HepG2 (cell line): ENCODE data around the gene DSTN. TPM values are rescaled to one million over a fixed set of nuclear protein-coding genes. Genes with fewer than 3 reads are reported as not detected.

Experiments
- ATF7-NPFF ChIP-seq: sonication (generic); formaldehyde crosslinking; IDR thresholded peaks from 2 replicates; pipeline ENCODE4 v1.8.1; 2023; ENCODE audit warnings: mild to moderate bottlenecking, low read depth, missing genetic modification reagents, moderate library complexity
- KDM6A ChIP-seq: IDR thresholded peaks from 2 replicates; pipeline ENCODE4 v1.6.1; 2016; ENCODE audit warnings: low read depth
- NFE2 ChIP-seq: sonication (generic); formaldehyde crosslinking; IDR thresholded peaks from 2 replicates; pipeline ENCODE4 v1.4.0; 2020; ENCODE audit warnings: missing genetic modification reagents
- SP140L ChIP-seq: sonication (generic); formaldehyde crosslinking; IDR thresholded peaks from 2 replicates; pipeline ENCODE4 v1.4.0; 2020; ENCODE audit warnings: missing genetic modification reagents, borderline replicate concordance
- ZBTB7B ChIP-seq: sonication (generic); formaldehyde crosslinking; IDR thresholded peaks from 2 replicates; pipeline ENCODE4 v1.4.0; 2020; ENCODE audit warnings: missing genetic modification reagents
- ZKSCAN1 ChIP-seq: fragments of 150-350 bp; IDR thresholded peaks from 2 replicates; pipeline ENCODE4 v1.6.1; 2014; ENCODE audit warnings: low read length
- ZNF230 ChIP-seq: sonication (generic); formaldehyde crosslinking; IDR thresholded peaks from 2 replicates; pipeline ENCODE4 v1.4.0; 2020; ENCODE audit warnings: mild to moderate bottlenecking, missing genetic modification reagents
- ZNF329 ChIP-seq: sonication (generic); formaldehyde crosslinking; IDR thresholded peaks from 2 replicates; pipeline ENCODE4 v1.9.0; 2021; ENCODE audit warnings: low read depth, mild to moderate bottlenecking, missing genetic modification reagents
- ZNF335 ChIP-seq: sonication (generic); formaldehyde crosslinking; IDR thresholded peaks from 2 replicates; pipeline ENCODE4 v1.4.0; 2020; ENCODE audit warnings: missing genetic modification reagents
- ZNF530 ChIP-seq: sonication (generic); formaldehyde crosslinking; IDR thresholded peaks from 2 replicates; pipeline ENCODE4 v1.5.0; 2020; ENCODE audit warnings: low read depth, mild to moderate bottlenecking, missing genetic modification reagents
- ZNF644 ChIP-seq: IDR thresholded peaks from 2 replicates; pipeline ENCODE4 v1.6.1; 2016; ENCODE audit warnings: low read depth
- ZNF713 ChIP-seq: sonication (generic); formaldehyde crosslinking; IDR thresholded peaks from 2 replicates; pipeline ENCODE4 v1.4.0; 2020; ENCODE audit warnings: mild to moderate bottlenecking, missing genetic modification reagents
- polyA plus RNA-seq, 8 experiments: library from polyadenylated mRNA; depleted of rRNA in 3 of 8; stranded (reverse) in 7 of 8; unstranded in 1 of 8; fragments of >200 nt; fragmentation: Illumina TruSeq in 4 of 8; extraction: Trizol in 4 of 8; gene quantifications; 2 replicates each; pipeline versions ENCODE4 v1.2.1 to v1.2.3, GENCODE V29; 2011 to 2016; ENCODE audit warnings: low read depth in 4 of 8, missing spikeins in 1 of 8, mixed read lengths in 1 of 8; ENCODE audit not compliant: insufficient read depth in 1 of 8
- total RNA-seq, 5 experiments: library from RNA; depleted of rRNA; stranded (reverse); fragments of >200 nt; fragmentation: Illumina TruSeq; extraction: Trizol; gene quantifications; 2 replicates each; pipeline ENCODE4 v1.2.3, GENCODE V29; 2016; ENCODE audit warnings: low read depth in 1 of 5
- TF ChIP-seq, protein P1 (sequence below), 2 experiments: fragments of 450-650 bp in 1 of 2; sonication (generic) in 1 of 2; formaldehyde crosslinking in 1 of 2; IDR thresholded peaks; 2 replicates each; pipeline versions ENCODE4 v1.6.1 to v1.8.0; 2016 to 2022; ENCODE audit warnings: antibody characterized with exemption in 1 of 2, mild to moderate bottlenecking in 1 of 2, missing genetic modification reagents in 1 of 2
- TF ChIP-seq, protein P2 (sequence below): sonication (generic); formaldehyde crosslinking; conservative IDR thresholded peaks from 2 replicates; pipeline ENCODE4 v1.4.0; 2020; ENCODE audit warnings: mild to moderate bottlenecking, missing genetic modification reagents, moderate library complexity
- TF ChIP-seq, protein P3 (sequence below): sonication (generic); formaldehyde crosslinking; IDR thresholded peaks from 2 replicates; pipeline ENCODE4 v1.5.0; 2020; ENCODE audit warnings: mild to moderate bottlenecking, missing genetic modification reagents

The DSTN gene
- total and polyA plus RNA-seq, 2 of the 13 experiments (the other 11 are each of a cell fraction or from before 2014, with no cell fraction given) = 27.6 to 106 TPM

DNA sequence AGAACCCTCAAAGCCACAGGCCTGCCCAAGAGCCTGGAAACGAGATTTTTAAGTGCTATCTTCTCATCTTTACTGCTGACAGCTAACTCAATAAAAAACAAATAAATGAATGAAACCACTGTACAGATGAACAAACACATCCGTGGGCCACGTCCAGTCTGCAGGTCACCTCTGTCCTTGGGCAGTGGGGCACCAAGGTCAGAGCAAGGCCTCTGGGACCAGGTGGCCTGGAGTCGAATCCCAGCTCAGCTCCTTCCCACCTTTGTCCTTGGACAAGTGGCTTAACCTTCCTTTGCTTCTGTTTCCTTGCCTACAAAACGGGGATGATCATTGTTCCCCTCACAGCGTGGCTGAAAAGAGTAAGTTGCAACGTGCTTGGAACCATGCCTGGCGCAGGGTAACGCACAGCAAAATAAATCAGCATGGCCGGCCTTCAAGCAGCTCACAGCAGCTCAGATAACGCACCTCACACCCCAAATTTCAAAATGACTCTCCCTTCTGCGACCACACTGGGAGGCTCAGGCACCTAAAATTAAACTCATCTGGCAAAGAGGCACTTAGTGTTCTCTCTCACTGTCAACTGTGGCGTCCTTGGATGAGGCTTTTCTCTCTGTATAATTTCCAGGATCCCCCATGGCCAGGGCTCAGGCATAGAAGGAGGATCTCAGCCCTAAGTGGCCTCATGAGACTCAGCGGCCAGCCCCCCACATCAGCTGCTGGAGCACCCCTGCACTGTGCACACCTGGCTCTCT is 76.5 kb downstream of the DSTN start (continued):
- TF ChIP-seq, protein P1, sequence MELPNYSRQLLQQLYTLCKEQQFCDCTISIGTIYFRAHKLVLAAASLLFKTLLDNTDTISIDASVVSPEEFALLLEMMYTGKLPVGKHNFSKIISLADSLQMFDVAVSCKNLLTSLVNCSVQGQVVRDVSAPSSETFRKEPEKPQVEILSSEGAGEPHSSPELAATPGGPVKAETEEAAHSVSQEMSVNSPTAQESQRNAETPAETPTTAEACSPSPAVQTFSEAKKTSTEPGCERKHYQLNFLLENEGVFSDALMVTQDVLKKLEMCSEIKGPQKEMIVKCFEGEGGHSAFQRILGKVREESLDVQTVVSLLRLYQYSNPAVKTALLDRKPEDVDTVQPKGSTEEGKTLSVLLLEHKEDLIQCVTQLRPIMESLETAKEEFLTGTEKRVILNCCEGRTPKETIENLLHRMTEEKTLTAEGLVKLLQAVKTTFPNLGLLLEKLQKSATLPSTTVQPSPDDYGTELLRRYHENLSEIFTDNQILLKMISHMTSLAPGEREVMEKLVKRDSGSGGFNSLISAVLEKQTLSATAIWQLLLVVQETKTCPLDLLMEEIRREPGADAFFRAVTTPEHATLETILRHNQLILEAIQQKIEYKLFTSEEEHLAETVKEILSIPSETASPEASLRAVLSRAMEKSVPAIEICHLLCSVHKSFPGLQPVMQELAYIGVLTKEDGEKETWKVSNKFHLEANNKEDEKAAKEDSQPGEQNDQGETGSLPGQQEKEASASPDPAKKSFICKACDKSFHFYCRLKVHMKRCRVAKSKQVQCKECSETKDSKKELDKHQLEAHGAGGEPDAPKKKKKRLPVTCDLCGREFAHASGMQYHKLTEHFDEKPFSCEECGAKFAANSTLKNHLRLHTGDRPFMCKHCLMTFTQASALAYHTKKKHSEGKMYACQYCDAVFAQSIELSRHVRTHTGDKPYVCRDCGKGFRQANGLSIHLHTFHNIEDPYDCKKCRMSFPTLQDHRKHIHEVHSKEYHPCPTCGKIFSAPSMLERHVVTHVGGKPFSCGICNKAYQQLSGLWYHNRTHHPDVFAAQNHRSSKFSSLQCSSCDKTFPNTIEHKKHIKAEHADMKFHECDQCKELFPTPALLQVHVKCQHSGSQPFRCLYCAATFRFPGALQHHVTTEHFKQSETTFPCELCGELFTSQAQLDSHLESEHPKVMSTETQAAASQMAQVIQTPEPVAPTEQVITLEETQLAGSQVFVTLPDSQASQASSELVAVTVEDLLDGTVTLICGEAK (IDR thresholded peaks at IDR 0.05) = no peak
- TF ChIP-seq, protein P1 (CRISPR knock-in tag; IDR thresholded peaks at IDR 0.05) = no peak
- TF ChIP-seq ZNF335 (CRISPR knock-in tag) (no peak), NFE2 (no peak), ZNF530 (CRISPR knock-in tag) (no peak), ZKSCAN1 (no peak), ZBTB7B (CRISPR knock-in tag) (no peak; the same call in 1 of the 2 replicates), ZNF644 (CRISPR knock-in tag) (no peak), SP140L (CRISPR knock-in tag) (no peak), ZNF230 (CRISPR knock-in tag) (no peak), ZNF329 (CRISPR knock-in tag) (no peak), ATF7-NPFF (no peak), ZNF713 (CRISPR knock-in tag) (no peak), KDM6A (CRISPR knock-in tag) (no peak)
- TF ChIP-seq, protein P2, sequence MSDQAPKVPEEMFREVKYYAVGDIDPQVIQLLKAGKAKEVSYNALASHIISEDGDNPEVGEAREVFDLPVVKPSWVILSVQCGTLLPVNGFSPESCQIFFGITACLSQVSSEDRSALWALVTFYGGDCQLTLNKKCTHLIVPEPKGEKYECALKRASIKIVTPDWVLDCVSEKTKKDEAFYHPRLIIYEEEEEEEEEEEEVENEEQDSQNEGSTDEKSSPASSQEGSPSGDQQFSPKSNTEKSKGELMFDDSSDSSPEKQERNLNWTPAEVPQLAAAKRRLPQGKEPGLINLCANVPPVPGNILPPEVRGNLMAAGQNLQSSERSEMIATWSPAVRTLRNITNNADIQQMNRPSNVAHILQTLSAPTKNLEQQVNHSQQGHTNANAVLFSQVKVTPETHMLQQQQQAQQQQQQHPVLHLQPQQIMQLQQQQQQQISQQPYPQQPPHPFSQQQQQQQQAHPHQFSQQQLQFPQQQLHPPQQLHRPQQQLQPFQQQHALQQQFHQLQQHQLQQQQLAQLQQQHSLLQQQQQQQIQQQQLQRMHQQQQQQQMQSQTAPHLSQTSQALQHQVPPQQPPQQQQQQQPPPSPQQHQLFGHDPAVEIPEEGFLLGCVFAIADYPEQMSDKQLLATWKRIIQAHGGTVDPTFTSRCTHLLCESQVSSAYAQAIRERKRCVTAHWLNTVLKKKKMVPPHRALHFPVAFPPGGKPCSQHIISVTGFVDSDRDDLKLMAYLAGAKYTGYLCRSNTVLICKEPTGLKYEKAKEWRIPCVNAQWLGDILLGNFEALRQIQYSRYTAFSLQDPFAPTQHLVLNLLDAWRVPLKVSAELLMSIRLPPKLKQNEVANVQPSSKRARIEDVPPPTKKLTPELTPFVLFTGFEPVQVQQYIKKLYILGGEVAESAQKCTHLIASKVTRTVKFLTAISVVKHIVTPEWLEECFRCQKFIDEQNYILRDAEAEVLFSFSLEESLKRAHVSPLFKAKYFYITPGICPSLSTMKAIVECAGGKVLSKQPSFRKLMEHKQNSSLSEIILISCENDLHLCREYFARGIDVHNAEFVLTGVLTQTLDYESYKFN (CRISPR knock-in tag) = peak; percentile 58
- TF ChIP-seq, protein P3, sequence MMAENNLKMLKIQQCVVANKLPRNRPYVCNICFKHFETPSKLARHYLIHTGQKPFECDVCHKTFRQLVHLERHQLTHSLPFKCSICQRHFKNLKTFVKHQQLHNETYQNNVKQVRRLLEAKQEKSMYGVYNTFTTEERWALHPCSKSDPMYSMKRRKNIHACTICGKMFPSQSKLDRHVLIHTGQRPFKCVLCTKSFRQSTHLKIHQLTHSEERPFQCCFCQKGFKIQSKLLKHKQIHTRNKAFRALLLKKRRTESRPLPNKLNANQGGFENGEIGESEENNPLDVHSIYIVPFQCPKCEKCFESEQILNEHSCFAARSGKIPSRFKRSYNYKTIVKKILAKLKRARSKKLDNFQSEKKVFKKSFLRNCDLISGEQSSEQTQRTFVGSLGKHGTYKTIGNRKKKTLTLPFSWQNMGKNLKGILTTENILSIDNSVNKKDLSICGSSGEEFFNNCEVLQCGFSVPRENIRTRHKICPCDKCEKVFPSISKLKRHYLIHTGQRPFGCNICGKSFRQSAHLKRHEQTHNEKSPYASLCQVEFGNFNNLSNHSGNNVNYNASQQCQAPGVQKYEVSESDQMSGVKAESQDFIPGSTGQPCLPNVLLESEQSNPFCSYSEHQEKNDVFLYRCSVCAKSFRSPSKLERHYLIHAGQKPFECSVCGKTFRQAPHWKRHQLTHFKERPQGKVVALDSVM (CRISPR knock-in tag) = no peak
